GM18498 (cell line): ENCODE data around the gene RYR3.

ENCODE experiments used
- ATAC-seq: cut with Tn5 transposase; IDR thresholded peaks from one replicate; pipeline ENCODE4 v1.9.1; 2021; ENCODE audit warnings: mild to moderate bottlenecking, moderate library complexity; ENCODE audit not compliant: unreplicated experiment

RYR3 gene

DNA sequence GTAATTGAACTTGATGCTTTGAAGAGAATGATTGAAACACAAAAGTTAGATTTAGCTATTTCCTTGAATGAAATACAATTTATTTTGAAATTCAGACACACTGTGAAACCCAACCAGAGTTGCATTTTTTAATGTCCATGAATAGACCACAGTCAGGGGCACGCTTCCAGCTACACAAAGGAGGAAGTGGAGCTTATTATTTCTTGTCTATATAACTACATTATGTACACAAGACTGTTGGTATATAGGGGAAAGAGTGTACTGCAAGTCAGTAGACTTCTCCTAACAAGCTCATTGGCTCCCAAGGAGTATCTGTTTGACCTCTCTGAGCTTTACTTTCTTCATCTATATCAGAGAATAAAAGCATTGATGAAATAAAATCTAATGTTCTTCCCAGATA lies 326.2 kb downstream of the RYR3 start:
- no peak for ATAC-seq

DNA sequence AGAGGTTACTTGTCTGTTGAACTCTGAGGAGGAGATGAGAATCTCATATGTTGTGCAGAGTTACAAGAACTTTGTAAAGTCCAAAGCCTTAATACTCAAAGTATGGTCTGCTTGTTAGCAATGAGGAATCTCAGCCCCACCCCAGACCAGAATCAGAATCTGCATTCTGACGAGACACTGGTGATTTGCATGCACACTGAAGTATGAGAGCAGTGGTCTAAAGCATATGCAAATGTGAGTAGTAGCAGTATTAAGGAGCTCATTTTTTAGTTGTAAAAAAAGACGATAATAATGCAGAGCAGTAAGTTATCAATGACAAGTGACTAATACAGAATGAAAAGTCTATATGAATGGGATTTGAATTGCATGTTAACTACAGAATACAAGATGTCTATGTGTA lies 327.7 kb downstream of the RYR3 start:
- ATAC-seq: no peak

- no peak for ATAC-seq
Observed at GRCh38 chr15:33639051-33639450, 328.3 kb downstream of the RYR3 start.

DNA sequence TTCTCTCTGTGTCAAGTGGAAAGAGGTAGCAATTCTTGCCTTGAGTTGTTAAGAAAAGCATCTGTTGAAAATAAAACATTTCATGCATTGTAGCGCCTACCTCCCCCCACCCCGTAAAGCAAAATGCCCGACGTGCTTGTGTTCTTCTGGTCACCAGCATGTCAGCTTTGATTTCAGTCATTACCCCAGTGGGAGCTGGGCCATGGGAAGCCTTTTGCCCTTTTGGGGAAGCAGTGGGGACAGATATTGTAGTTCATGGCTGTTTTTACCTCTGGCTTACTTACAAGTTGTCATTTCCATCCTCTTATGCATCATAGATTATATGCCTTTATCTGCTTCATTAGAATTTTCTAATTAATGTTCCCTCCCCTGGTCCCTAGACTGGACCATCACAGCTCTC lies 328.7 kb downstream of the RYR3 start:
- ATAC-seq: no peak

GRCh38 chr15:33639978-33640377 lies 329.2 kb downstream of the RYR3 start:
- no peak for ATAC-seq

- ATAC-seq: no peak
Observed at GRCh38 chr15:33641069-33641468, 330.3 kb downstream of the RYR3 start.

DNA sequence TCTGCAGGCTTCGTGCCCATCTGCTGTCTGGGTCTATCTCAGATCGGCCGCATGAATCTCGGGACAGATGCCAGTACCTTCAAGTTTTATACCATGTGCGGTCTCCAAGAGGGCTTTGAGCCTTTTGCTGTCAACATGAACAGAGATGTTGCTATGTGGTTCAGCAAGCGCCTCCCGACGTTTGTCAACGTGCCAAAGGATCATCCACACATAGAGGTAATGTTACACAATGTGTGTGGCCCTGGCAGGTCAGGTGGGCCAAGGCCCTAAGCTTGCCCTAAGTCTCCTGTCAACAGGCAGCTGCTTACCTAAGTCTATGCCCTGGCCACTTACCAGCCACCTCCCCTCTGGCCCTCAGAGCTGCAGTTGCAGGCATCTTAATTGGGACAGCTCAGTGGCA lies 333.5 kb downstream of the RYR3 start:
- no peak for ATAC-seq

GRCh38 chr15:33646744-33647143 lies 336.0 kb downstream of the RYR3 start:
- ATAC-seq: no peak

DNA sequence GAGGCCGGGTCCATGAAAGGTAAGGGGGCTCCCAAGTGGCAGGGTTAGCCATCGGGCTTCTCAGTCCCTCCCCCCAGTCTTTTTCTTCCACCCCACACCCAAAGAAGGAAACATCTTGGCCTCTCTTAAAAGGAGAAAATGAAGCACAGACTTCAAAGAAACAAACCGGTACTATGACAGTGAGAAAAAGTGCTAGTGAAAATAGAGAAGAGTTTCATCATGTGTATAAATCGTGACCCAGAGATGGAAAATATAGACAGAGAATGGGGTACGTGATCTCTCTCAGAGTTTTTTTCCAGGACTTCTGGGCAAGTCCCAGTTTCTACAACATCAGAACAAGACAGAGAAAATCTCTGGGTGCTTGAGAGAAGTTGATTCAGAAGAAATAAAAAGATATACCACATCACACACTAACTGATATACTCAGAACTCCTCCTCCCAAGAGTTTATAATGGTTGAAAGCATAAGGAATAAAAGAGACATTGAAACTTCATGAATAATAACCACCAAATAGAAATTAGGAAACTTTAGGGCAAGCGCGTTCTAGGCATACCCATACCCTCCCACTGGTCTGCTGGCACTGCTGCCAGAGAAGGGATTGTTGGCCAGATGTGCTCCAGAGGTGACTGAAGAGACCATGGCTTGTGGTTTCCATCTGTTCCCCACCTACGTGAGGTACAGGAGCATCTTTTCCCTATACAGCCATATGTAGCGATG lies 338.6 kb downstream of the RYR3 start:
- ATAC-seq: no peak

DNA sequence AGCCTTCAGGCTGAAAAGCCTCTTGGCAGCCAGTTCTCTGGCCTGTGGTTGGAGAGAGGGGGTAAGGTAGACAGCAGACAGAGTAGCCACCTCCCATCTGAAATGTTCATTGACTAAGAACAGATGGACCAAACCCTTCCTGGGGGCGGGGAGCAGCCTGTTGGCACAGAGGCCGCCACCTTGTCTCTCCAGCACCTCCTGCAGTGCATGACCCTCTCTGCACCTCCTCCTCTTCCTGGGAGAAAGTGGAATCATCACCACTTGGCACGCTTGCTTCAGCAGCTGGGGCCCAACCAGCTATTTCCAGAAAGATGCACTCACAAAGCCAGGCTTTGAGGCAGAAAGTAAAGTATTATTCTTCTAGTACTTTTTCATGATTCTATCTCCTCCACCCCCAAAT lies 344.1 kb downstream of the RYR3 start:
- ATAC-seq: no peak

DNA sequence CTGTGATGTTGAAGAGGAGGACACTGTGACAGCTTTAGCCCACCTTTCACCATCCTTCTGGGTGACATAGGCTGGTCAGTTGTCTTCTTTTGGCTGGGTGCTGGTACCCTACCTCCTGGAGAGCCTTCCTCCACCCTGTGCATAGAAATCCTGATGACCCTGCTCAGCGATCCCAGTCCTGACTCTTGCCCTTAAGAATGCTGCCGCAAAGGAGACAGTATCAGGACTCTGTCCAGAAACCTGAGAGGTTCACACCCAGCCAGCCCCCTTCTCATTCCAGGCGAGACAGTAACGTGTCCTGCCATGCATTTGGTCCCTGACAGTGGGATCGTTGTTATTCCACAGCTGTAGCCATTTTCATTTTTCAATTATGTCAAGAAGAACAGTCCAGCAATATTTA lies 344.7 kb downstream of the RYR3 start:
- ATAC-seq: no peak

- no peak for ATAC-seq
Observed at GRCh38 chr15:33656168-33656567, 345.4 kb downstream of the RYR3 start.

DNA sequence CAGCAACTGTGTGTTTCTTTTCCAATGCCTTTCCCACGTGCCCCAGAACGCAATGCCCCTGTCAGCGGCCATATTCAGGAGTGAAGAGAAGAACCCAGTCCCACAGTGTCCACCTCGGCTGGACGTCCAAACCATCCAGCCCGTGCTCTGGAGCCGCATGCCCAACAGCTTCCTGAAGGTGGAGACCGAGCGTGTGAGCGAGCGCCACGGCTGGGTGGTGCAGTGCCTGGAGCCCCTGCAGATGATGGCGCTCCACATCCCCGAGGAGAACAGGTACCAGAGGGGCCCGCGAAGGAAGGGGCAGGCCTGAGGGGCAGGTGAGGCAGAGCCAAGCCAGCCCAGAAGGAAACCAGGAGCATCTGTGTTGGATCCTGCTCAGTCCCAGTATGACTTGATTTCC lies 349.4 kb downstream of the RYR3 start:
- ATAC-seq: no peak

- no peak for ATAC-seq
Observed at GRCh38 chr15:33662014-33662413, 351.2 kb downstream of the RYR3 start.

DNA sequence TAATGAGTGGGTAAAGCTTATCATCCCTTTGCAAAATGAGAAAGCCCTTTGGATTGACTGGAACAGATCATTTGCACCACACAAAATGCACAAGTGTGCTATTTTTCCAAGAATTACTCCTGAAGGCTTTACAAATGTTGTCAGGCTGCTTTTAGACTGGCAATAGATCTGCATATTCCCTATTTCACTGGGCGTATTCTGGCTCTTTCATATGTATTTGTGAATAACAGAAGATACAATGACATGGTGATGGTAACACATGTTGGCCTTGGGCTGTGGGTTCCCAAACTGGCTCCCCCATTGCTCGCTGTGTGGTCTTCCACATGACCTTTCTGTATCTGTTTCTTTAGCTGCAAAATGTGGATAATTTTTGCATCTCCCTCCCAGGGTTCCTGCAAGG lies 354.2 kb downstream of the RYR3 start:
- ATAC-seq: no peak

DNA sequence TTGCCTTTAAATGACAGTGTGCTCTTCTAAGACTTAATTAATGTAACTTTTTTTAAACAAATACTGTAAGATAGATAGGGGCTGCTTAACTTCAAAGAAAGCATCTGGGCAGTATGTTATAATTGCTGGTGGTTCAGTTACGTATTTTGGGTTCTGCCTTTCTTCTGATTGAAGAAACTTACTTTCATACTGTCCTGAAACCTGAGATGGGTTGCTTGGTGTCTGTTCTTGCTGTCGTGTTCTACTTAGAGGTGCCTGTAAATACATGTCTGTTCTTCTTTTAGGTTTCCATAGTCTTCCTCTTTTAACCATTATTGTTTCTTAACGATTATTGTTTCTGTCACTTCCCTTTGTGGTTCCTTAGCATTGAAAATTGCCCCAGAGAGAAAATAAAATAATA lies 359.8 kb downstream of the RYR3 start:
- ATAC-seq: peak; percentile 52

DNA sequence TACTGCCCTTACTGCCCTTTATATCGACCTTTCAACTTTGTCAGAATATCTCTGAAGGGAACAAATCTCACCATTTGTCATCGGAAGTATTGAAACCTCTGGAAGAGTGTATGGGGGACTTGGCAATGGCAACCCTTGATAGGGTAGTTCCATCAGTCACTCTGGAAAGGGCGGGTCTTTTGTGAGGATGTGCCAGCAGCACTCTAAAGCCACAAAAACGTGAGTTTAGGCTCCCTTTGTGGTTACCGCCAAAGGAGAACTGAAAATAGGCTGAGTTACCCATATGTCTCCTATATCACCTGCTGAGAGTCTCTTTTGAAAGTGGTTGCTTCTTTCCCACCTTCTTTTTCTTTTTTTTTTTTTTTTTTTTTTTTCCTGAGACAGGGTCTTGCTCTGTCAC lies 360.7 kb downstream of the RYR3 start:
- peak; percentile 90 for ATAC-seq

DNA sequence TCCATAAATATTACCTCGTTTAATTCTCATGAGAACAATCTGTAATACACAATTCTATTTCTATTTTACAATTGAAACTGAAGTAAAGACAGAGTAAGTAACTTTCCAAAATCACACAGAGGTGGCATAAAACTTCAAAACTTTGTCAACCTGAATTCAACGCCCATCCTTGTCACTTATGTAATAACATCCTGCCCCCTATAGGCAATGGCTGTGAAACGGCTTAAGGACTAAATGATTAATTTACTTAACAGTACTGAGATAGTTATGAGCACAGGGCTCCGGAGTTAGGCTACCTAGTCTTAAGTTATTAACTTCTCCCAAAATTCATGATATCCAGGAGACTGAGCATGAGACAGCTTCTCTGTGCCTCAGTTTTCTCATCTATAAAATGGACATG lies 364.5 kb downstream of the RYR3 start:
- no peak for ATAC-seq

DNA sequence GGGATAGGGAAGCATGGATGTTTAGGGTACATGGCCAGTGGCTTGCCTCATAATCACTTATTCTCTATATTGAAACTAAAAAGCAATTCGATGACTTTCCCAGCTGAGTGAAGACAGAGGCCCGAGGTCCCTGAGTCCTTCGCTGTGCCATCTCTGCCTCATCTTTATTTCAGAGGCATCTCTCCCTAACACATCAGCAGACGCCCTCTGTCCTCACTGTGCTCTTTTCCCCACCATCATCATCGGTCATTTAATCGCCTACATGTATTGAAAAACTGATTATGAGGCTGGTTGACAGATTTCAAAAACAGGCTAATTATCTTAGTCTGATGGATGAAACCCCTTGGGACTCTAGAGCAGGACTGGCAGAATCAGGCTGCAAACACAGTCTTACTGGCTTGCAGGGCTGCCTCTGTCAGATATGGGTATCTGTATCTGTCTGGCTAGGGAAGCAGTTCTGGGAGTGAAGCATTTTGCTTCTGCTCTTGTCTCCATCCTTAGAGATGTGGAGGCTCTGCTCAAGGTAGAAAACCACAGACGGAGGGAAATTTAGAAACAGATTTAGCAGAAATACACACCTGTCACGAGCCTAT lies 366.6 kb downstream of the RYR3 start:
- ATAC-seq: no peak

- no peak for ATAC-seq
Observed at GRCh38 chr15:33678176-33678575, 367.4 kb downstream of the RYR3 start.

DNA sequence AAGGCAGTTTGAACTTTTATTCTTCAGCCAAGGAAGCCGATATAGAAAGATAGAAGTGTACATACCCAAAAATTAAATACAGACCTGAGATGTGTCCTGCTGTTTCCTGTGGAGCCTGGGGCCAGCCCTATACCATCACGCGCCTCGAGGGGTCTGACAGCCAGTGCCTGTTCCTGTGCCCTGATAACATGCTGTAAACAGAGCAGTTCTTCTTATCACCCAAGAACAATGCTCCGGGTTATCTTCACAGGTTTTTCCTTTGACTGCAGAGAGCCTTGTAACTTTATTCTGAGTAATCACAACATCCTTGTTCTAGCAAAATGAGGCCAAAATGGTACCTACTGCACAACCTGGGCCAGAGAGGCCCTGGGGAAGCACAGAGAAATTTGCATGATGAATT lies 367.8 kb downstream of the RYR3 start:
- ATAC-seq: no peak

GRCh38 chr15:33679061-33679460 lies 368.3 kb downstream of the RYR3 start:
- ATAC-seq: no peak

DNA sequence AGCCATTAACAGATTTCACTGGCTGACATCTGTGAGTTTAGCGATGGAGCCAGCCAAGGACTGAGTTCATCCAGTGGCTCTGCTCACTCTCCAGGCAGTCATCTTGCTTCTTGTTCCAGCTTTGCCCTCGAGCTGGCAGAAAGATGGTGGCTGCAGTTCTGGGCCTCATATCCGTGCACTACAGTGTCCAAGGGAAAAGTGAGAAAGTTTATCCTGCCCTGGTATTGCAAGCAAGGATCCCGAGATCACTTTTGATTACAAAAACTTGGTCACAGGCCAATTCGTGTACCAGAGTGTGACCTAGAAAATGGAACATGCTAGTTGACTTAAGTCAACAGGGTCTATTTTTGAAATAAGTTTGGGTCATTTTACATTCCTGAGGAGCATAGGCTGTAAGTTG lies 369.6 kb downstream of the RYR3 start:
- ATAC-seq: no peak
